GM12878 (cell line): ENCODE measurements around the gene TMED3. TPM values are rescaled to one million over a fixed set of nuclear protein-coding genes. Genes with fewer than 3 reads are reported as not detected.

Experiments used
- ATAC-seq: fragments of 200-7000 bp; cut with Tn5 transposase; 3 replicates; pipeline ENCODE4 v1.9.1; 2020; ENCODE audit warnings: mild to moderate bottlenecking, moderate library complexity
- BruUV-seq: library from RNA; stranded (reverse); fragments of 400-500 nt; replicated peaks from 2 replicates; lab custom pipeline; 2021; lab: Mats Ljungman, UMichigan
- CTCF ChIA-PET: fragments of 300-600 bp; sonication (Branson Sonifier 250); formaldehyde crosslinking; extraction: SDS; loops from one replicate; lab custom pipeline; 2021; ENCODE audit warnings: inconsistent platforms; lab: Yijun Ruan, JAX
- POLR2A ChIA-PET: fragments of 350-600 bp; formaldehyde crosslinking; extraction: SDS; loops from one replicate; lab custom pipeline; 2021; ENCODE audit warnings: inconsistent platforms; lab: Charles Lee
- RAD21 ChIA-PET: fragments of 300-600 bp; sonication (Branson Sonifier 250); formaldehyde crosslinking; loops from one replicate; lab custom pipeline; 2023; ENCODE audit warnings: antibody characterized with exemption; ENCODE audit not compliant: unreplicated experiment; lab: Charles Lee
- SMC1A ChIA-PET: fragments of 300-600 bp; sonication (Branson Sonifier 250); formaldehyde crosslinking; loops from one replicate; lab custom pipeline; 2023; ENCODE audit not compliant: unreplicated experiment, uncharacterized antibody; lab: Charles Lee
- DNase-seq: peaks from one replicate; pipeline ENCODE4 v3.0.0-alpha.2; 2011; ENCODE audit warnings: low read depth, low spot score
- FAIRE-seq: peaks from 3 replicates; lab custom pipeline; 2011; peaks lifted over from hg19 to GRCh38; lab: Jason Lieb, UNC
- H2AFZ ChIP-seq: 2 replicates; pipeline ENCODE4 v1.6.0; 2011; ENCODE audit warnings: low read depth, low read length, control low read depth; ENCODE audit not compliant: control insufficient read depth
- H3K27ac ChIP-seq: 2 replicates; pipeline ENCODE4 v1.5.1; 2011; ENCODE audit warnings: control low read depth; ENCODE audit not compliant: control insufficient read depth, insufficient read depth
- H3K27me3 ChIP-seq, 2 experiments: replicated peaks in 1 of 2; 2 replicates each; pipeline versions ENCODE4 v1.6.0 to v1.6.1; 2011; ENCODE audit warnings: low read length in 1 of 2; ENCODE audit not compliant: control insufficient read depth in 2 of 2, insufficient read depth in 2 of 2
- H3K36me3 ChIP-seq, 2 experiments: 2 replicates each; pipeline ENCODE4 v1.5.1; 2011; ENCODE audit warnings: low read length in 1 of 2; ENCODE audit not compliant: control insufficient read depth in 2 of 2, insufficient read depth in 2 of 2
- H3K4me1 ChIP-seq: 2 replicates; pipeline ENCODE4 v1.6.1; 2011; ENCODE audit warnings: mild to moderate bottlenecking, low read length, moderate library complexity, mixed read lengths; ENCODE audit not compliant: control insufficient read depth, insufficient read depth
- H3K4me2 ChIP-seq: 2 replicates; pipeline ENCODE4 v1.6.0; 2011; ENCODE audit warnings: control low read depth; ENCODE audit not compliant: control insufficient read depth, insufficient read depth
- H3K4me3 ChIP-seq: fragments of 200-600 bp; sonication (generic); 2 replicates; pipeline ENCODE4 v1.5.1; 2016
- H3K79me2 ChIP-seq: 2 replicates; pipeline ENCODE4 v1.6.0; 2011; ENCODE audit warnings: low read length; ENCODE audit not compliant: control insufficient read depth, insufficient read depth
- H3K9ac ChIP-seq: 2 replicates; pipeline ENCODE4 v1.8.0; 2011; ENCODE audit warnings: low read length, control low read depth, mixed read lengths; ENCODE audit not compliant: control insufficient read depth, insufficient read depth
- H3K9me3 ChIP-seq: replicated peaks from 3 replicates; pipeline ENCODE4 v1.5.1; 2011; ENCODE audit warnings: mild to moderate bottlenecking, low read length; ENCODE audit not compliant: control insufficient read depth, insufficient read depth
- H4K20me1 ChIP-seq: 2 replicates; pipeline ENCODE4 v1.6.0; 2011; ENCODE audit not compliant: control insufficient read depth, insufficient read depth
- CREB1 ChIP-seq: IDR thresholded peaks from 2 replicates; pipeline ENCODE4 v1.6.1; 2012; ENCODE audit warnings: low read depth, mild to moderate bottlenecking, inconsistent platforms
- E4F1 ChIP-seq: fragments of 450-650 bp; IDR thresholded peaks from 2 replicates; pipeline ENCODE4 v1.6.1; 2018; ENCODE audit warnings: borderline replicate concordance, mild to moderate bottlenecking; ENCODE audit not compliant: partially characterized antibody
- ELK1 ChIP-seq: IDR thresholded peaks from 2 replicates; pipeline ENCODE4 v1.6.1; 2012; ENCODE audit warnings: low read depth, low read length, improper control_type of control experiment
- HSF1 ChIP-seq: fragments of 150-350 bp; IDR thresholded peaks from 2 replicates; pipeline ENCODE4 v1.6.1; 2014; ENCODE audit warnings: mild to moderate bottlenecking, low read depth, low read length
- NR2C2 ChIP-seq: IDR thresholded peaks from 2 replicates; pipeline ENCODE4 v1.6.1; 2011; ENCODE audit warnings: borderline replicate concordance, low read depth; ENCODE audit not compliant: control insufficient read depth, insufficient read length
- PAX5 ChIP-seq: IDR thresholded peaks from 2 replicates; pipeline ENCODE4 v1.6.1; 2011; ENCODE audit warnings: low read depth, low read length, borderline replicate concordance
- SMC3 ChIP-seq: IDR thresholded peaks from 2 replicates; pipeline ENCODE4 v1.6.1; 2011; ENCODE audit warnings: low read length, improper control_type of control experiment, borderline replicate concordance
- USF2 ChIP-seq: IDR thresholded peaks from 2 replicates; pipeline ENCODE4 v1.6.1; 2011; ENCODE audit warnings: low read depth, low read length, improper control_type of control experiment, borderline replicate concordance
- ZBTB33 ChIP-seq: fragments of 450-650 bp; IDR thresholded peaks from 2 replicates; pipeline ENCODE4 v1.6.1; 2017; ENCODE audit warnings: mild to moderate bottlenecking
- WGBS: methylation state at CpG from one replicate; pipeline ENCODE4 v1.1.6; 2016; ENCODE audit warnings: low lambda C conversion rate; ENCODE audit not compliant: insufficient replicate concordance, insufficient coverage; ENCODE audit errors: missing lambda C conversion rate; 5-methylcytosine and 5-hydroxymethylcytosine counted together
- in situ Hi-C: fragments of 300-500 bp; cut with MboI; formaldehyde crosslinking; loops from 9 replicates; pipeline ENCODE4 v1.14.3; 2018; ENCODE audit warnings: mixed read lengths
- intact Hi-C: fragments of 100-400 bp; cut with micrococcal nuclease; formaldehyde crosslinking; loops from one replicate; pipeline ENCODE4 v1.14.2; 2022; ENCODE audit not compliant: unreplicated experiment
- polyA plus RNA-seq, 11 experiments: library from polyadenylated mRNA; depleted of rRNA in 4 of 11; unstranded in 6 of 11; stranded (reverse) in 5 of 11; fragments of >200 nt; fragmentation: Nextera tagmentation in 4 of 11; fragmentation: Illumina TruSeq in 1 of 11; extraction: Ambion mirVana in 4 of 11; extraction: Trizol in 1 of 11; gene quantifications; 1 replicate in 1 of 11; 2 replicates in 10 of 11; pipeline versions ENCODE4 v1.2.1 to v1.2.3, GENCODE V29; 2011 to 2016; ENCODE audit warnings: inconsistent platforms in 2 of 11, missing spikeins in 2 of 11, low read depth in 1 of 11
- total RNA-seq, 4 experiments: library from RNA; depleted of rRNA in 3 of 4; stranded (reverse); fragments of >200 nt in 3 of 4; fragmentation: Illumina TruSeq in 1 of 4; extraction: Trizol in 1 of 4; gene quantifications; 2 replicates each; pipeline versions ENCODE4 v1.2.1 to v1.2.3, GENCODE V29; 2013 to 2021

The TMED3 gene
- total and polyA plus RNA-seq, 10 of the 15 experiments (the other 5 are each of a cell fraction or from before 2014, with no cell fraction given), result 7.6 to 95.8 (median 54.9) TPM

GRCh38 chr15:79332824-79333510 lies 22.1 kb downstream of the TMED3 start (continued):
- TF ChIP-seq USF2 (no peak), CREB1 (no peak), PAX5 (no peak)

- no TSS peak for BruUV-seq
- H3K27ac ChIP-seq, result no peak overlapping the region
- H3K4me3 ChIP-seq, result no peak overlapping the region
- FAIRE-seq (no peak), ATAC-seq (no peak), DNase-seq (no peak)
- no peaks in the 10 kb centered on the region for H3K27me3 ChIP-seq
- POLR2A ChIA-PET, result no interaction called here
- H3K9me3 ChIP-seq, result no peaks in the 10 kb centered on the region
- in situ Hi-C loops, result no loop called here
- H3K79me2 ChIP-seq, result no peaks in the 10 kb centered on the region
- H3K36me3 ChIP-seq, result no peaks in the 10 kb centered on the region
- intact Hi-C loops, result no loop called here
- TF ChIP-seq NR2C2 (no peak), HSF1 (no peak), ELK1 (no peak), E4F1 (no peak), ZBTB33 (no peak), SMC3 (no peak)
- TF ChIP-seq, all 136 proteins: peak for 0
- ChIA-PET RAD21 (interaction anchor here (0.8 kb wide), 1 partner anchor 258 kb away, joined by 3 read pairs; no protein-coding TSS in a partner anchor), SMC1A (interaction anchor here (1.0 to 1.2 kb wide), 2 partner anchors 28 to 40 kb away, joined by 3 read pairs; no protein-coding TSS in a partner anchor), CTCF (interaction anchor here (0.9 to 4.6 kb wide), 9 partner anchors 8 to 516 kb away, joined by 3 to 57 read pairs (median 4); no protein-coding TSS in a partner anchor)
- H2AFZ ChIP-seq, result no peak overlapping the region
- H3K9ac ChIP-seq, result no peak overlapping the region
- peaks cover 5% of the 10 kb centered on the region for H3K4me1 ChIP-seq
- no peaks in the 10 kb centered on the region for H4K20me1 ChIP-seq
- WGBS, result 65% methylated on average over 7 of the region's 7 CpGs
- no peak overlapping the region for H3K4me2 ChIP-seq
Measured at GRCh38 chr15:79337591-79337990, 26.7 kb downstream of the TMED3 start.
